ENCODE data around the gene CREB5.
"Not testable (repeated sequence)": the region's sequence is repeated elsewhere in the genome, so short reads cannot be mapped to it uniquely, and the experiment has no call there.

The CREB5 gene

GRCh38 chr7:28411876-28412662 lies at the start of gene CREB5:
TSS of gene CREB5 (plus strand) at chr7:28412518. CDS start at chr7:28412915, 397 bp downstream.
- no peak for DNase-seq

- no peak for DNase-seq
Observed at GRCh38 chr7:28362812-28363211, 49.5 kb upstream of the CREB5 start.

GRCh38 chr7:28364082-28364481 lies 48.2 kb upstream of the CREB5 start:
- no peak for DNase-seq

- DNase-seq: no peak
Observed at GRCh38 chr7:28369523-28369922, 42.8 kb upstream of the CREB5 start.

- no peak for DNase-seq
Observed at GRCh38 chr7:28371846-28372245, 40.5 kb upstream of the CREB5 start.

GRCh38 chr7:28373990-28374389 lies 38.3 kb upstream of the CREB5 start:
- no peak for DNase-seq

- no peak for DNase-seq
Observed at GRCh38 chr7:28375729-28376128, 36.6 kb upstream of the CREB5 start.

GRCh38 chr7:28376634-28377033 lies 35.7 kb upstream of the CREB5 start:
- DNase-seq: no peak

GRCh38 chr7:28378574-28379149 lies 33.7 kb upstream of the CREB5 start:
- no peak for DNase-seq

GRCh38 chr7:28381466-28381865 lies 30.9 kb upstream of the CREB5 start:
- DNase-seq: no peak

GRCh38 chr7:28382144-28382543 lies 30.2 kb upstream of the CREB5 start:
- no peak for DNase-seq

- no peak for DNase-seq
Observed at GRCh38 chr7:28383975-28384374, 28.3 kb upstream of the CREB5 start.

GRCh38 chr7:28389504-28390395 lies 22.6 kb upstream of the CREB5 start:
- peak in 1 of 2 donors; percentile 42 for DNase-seq

- DNase-seq: no peak
Observed at GRCh38 chr7:28390426-28390825, 21.9 kb upstream of the CREB5 start.

- no peak for DNase-seq
Observed at GRCh38 chr7:28392289-28392688, 20.0 kb upstream of the CREB5 start.

- no peak for DNase-seq
Observed at GRCh38 chr7:28395404-28395803, 16.9 kb upstream of the CREB5 start.

GRCh38 chr7:28395831-28396230 lies 16.5 kb upstream of the CREB5 start:
- DNase-seq: no peak

GRCh38 chr7:28397141-28397540 lies 15.2 kb upstream of the CREB5 start:
- DNase-seq: no peak

GRCh38 chr7:28400838-28401360 lies 11.4 kb upstream of the CREB5 start:
- DNase-seq: no peak

GRCh38 chr7:28401567-28401966 lies 10.8 kb upstream of the CREB5 start:
- not testable (repeated sequence) for DNase-seq

GRCh38 chr7:28405662-28406061 lies 6.7 kb upstream of the CREB5 start:
- no peak for DNase-seq

- DNase-seq: no peak
Observed at GRCh38 chr7:28406192-28406591, 6.1 kb upstream of the CREB5 start.

- DNase-seq: no peak
Observed at GRCh38 chr7:28407651-28408050, 4.7 kb upstream of the CREB5 start.

All from CD4-positive, alpha-beta T cell treated with Interferon alpha-2 for 1 hour (primary cell).